ENCODE measurements around the gene OGFRL1.

- no peak for TF ChIP-seq CTCF (IDR thresholded peaks at IDR 0.05; ENCODE audit: low read depth, low read length, poor library complexity, severe bottlenecking)
- no peak for TF ChIP-seq EZH2phosphoT487 (IDR thresholded peaks at IDR 0.05; ENCODE audit: borderline replicate concordance, low read length)
Measured at GRCh38 chr6:71342772-71343171, 54.2 kb downstream of the OGFRL1 start.
